KG1 (cell line): ENCODE data around the gene SAMD14.

ENCODE experiments used
- DNase-seq: peaks from one replicate; lab custom pipeline; 2025; lab: John Stamatoyannopoulos, UW

SAMD14 gene

DNA sequence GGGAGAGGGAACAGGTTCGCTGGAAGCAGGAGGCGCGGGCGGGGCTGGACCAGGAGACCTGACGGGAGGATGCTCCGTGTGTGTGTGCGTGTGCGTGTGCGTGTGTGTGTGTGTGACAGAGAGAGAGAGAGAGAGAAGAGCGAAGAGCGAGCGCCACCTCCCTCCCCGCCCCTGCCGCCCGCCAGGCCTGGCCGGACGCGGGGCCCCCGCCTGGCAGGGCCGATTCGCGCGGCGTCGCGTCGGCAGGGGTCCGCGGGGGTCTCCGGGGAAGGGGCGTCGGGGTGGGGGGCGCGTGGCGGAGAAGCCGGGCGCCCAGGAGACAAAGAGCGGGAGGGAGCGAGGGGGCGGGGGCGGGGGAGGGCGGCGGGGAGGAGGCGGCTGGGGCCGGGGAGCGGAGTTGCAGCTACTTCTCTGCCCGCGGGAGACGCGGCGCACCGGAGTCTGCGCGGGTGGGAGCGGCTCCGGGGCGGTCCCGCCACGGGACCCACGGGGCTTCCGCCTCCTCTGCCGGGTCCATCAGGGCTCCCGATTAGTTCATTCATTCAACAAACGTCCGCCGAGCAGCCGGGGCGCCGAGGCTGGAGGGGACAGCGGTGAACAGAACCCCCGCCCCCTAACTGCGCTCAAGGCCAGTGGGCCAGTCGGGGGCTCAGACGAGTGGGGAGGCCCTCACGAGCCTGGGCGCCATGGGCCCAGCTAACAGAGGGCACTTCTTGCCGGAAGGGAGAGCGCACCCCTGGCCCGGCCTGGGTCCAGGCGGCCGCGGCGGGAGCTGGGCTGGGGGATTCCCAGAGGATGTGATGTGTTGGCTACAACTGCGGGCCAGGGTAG, at the start of gene SAMD14:
Gene SAMD14 (minus strand): TSS at position 433 of the 831 bp plus-strand sequence. CDS start 5,201 bp downstream, outside the sequence.
- DNase-seq: no peak

DNA sequence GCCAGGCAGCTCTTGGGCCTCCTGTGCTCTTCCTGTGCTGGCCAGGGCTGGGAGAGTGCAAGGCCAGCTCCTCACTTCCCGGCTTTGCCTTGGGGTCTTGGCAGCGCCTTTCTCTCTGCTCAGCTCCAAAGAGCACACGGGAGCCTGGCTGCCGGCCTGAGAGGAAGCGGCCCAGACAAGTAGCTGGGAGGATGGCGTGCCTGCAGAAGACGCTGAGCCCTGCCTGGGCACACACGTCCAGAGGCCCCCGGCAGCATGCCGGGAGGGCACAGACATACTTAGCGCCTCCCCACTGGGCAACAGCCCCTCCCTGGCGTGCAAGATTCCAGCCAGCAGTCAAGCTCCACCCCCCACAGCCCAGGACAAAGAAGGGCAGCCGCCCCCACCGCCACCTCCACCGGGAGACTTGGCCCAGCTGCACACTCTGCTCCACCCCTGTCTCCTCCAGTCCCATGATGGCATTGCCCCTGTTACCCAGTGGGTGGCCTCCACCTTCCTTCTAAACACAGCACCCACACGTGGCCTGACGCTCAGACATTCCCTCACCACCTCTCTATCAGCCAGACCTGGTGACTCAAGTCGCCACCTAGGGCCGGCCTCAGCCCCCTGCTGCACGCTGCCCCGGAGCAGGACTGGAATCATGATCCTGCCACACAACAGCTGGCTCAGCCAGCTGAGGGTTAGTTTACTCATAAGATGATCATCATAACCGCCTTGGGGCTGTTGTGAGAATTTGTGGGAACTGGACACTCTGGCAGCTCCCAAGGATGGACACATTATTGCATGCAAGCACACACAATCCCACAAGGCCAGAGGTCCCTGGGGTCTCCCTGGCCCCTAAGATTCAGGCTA, 48.2 kb upstream of the SAMD14 start:
- no peak for DNase-seq

DNA sequence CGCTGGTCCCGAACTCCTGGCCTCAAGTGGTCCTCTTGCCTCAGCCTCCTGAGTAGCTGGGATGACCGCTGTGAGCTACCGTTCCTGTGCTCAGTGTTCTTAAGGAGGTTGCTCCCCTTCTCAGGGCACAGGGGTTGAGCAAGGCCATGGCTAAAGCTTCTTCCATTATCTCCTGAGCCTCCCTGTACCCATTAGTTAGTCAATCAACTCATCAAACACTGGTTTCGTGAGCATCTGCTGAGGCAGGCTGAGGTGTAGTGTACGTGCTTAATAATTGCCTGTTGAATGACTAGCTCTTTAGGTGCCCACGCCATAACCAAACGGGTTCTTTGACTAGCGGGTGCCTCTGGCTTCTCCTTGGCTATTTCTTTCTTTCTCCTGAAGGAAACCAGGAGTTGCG, 47.5 kb upstream of the SAMD14 start:
- DNase-seq: no peak

DNA sequence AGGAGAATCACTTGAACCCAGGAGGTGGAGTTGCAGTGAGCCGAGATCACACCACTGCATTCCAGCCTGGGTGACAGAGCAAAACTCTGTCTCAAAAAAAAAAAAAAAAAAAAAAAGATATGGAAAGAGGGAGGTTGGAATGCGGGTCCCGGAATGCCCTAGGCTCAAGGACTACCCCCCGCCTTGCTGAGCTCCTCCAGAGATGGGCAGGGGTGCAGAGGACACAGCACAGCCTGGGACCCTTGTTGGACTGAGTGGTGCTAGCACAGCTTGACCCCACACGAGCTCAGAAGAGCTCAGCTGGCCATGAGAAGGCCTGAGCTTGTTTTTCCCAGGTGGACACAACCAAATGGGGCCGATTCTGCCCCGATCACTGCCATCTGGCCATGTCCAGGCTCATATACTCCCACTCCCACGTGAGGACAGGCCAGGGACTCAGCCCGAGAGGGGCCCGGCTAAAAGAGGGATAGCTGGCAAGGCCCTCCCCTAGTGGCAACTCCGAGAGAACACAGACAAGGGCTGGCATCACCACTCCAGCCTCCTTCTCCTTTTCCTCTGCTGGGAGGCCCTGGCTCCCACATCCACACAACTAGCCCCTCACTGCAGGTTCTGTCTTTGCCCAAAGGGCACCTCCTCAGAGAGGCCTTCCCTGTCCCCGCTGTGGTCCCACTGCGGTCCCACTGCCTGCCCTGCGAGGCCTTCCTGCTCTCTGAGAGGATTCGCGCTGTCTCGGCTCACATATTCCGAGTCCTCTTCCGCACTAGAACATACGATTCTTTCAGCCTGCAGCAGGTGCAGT, 46.8 kb upstream of the SAMD14 start:
- DNase-seq: no peak

DNA sequence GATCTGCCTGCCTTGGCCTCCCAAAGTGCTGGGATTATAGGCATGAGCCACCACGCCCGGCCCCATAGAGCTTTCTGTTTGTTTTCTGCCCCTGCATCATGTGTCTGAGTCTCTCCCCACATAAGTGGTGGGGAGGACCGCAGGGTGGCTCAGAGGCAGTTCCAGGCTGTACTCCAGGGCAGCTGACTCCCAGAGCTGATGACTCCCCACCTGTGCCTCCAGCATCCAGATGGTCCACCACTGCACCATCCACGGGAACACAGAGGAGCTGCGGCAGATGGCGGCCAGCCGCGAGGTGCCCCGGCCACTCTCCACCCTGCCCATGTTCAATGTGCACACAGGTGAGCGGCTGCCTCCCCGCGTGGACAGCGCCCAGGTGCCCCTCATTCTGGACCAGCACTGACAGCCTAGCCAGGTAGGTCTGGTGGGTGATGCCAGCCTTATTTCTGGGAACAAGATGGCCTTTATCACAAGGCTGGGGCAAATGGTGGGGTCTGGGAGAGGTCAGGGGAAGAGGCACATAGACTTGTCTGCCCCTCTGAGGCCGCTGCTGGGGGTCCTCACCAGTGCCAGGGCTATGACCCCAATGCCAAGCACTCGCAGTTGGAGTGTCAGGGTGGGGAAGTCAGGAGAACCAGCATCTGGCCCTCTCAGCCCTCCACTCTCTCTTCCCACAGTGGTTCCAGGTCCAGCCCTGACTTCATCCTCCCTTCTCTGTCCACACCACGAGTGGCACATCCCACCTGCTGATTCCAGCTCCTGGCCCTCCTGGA, 45.3 kb upstream of the SAMD14 start:
- no peak for DNase-seq

DNA sequence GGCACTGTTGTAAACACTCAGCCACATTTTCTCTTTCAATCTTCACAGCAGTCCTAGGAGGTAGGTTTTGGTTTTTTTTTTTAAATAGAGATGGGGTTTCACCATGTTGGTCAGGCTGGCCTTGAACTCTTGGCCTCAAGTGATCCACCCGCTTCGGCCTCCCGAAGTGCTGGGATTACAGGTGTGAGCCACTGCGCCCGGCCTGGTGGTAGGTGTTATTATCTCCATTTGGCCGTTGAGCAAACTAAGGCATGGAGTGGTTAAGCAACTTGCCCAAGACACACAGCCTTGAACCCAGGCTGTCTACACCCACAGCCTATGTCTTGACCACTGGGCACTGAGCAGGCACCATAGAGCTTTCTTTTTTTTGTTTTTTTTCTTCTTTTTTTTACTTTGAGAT, 44.5 kb upstream of the SAMD14 start:
- no peak for DNase-seq

DNA sequence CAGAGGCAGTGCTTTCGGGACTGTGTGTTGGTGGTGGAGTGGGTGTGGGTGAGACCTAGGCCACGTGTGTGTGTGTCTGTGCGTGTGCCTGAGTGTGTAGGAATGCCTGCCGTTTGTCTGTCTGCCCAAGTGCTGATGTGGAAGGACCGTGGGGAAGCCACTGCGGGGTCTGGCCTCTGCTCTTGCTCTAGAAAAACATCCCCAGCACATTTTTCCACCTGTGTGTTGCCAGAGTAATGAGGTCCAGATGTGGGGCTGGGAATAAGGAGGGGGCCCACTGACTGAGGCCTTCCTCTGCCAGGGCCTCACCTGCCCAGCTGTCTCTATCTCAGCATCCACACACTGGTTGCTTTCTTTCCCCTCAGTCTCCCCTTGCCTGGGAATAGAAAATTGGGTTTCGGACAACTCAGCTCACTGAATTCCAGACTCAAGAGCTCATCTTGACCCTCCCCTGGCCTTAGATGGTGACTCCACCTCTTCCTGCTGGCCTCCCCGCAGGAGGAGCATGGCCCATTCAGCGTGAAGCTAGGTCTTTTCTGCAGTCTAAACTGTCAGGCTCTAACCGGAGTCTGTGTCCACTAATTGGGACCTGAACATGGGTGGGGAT, 43.5 kb upstream of the SAMD14 start:
- DNase-seq: no peak

DNA sequence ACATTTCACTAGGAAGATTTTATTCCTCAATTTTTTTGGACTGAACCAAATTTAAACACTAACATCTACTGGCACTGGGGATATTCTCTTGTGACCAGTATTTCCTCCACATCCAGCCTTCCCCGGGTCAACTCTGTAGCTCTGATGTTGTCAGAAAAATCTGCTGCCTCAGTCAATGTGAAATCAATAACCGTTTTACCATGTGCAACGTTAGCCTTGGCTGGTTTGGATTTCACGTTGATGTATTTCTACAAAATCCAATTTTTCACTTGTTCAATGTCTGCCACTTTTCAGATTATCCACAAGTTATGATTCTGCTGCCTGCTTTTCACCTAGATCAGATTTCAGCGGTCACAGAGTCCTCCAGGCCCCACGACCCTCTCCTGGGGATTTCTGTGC, 43.0 kb upstream of the SAMD14 start:
- DNase-seq: no peak

DNA sequence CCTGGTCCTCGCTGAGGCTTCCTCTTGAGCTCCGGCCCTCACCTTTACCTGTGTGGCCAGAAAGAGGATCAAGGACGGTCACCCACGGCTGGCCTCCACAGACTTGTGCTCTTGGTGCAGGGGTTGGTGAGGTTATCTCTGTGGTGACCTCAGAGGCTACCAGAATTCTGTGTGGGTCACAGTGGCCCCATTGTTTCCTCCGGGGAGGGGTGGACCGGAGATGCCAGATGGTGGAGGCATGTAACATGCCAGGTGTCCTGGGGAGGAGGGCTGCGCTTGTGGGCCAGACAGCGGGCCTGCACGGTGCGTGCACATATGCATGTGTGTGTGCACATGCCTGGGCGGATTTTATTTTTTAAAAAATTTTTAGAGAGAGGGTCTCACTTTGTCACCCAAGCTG, 42.2 kb upstream of the SAMD14 start:
- DNase-seq: no peak

DNA sequence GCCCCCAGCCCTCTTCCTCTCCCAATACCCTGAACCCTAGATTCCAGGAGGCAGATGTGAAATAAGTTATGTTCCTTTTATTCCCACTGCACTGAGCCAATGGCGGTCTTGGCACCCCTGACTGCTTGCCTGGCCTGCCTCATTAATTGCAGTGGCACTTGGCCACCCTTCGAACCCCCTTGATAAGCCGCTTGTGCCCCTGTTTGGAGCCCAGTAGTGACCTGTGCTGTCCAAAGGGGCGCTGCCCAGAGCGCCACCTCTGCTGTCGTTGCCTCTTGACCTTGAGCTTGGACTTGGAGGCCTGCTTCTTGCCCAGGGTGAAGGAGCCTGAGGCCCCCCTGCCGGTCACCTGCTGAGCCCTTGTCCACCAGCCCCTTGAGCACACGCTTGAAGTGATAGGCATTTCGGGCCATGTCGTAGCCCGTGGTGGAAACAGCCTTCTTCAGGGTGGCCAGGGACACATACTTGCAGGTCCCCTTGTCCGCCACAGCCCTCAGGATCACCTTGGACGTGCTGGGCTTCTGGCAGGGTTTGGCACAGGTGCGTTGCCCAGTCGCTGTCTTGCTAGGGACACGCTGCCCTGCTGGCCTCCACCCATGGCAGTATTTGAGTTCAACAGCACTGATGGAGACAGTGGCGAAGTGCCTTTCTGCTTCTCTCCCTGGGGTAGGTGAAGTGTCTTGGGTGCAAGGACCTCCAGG, 41.6 kb upstream of the SAMD14 start:
- no peak for DNase-seq

DNA sequence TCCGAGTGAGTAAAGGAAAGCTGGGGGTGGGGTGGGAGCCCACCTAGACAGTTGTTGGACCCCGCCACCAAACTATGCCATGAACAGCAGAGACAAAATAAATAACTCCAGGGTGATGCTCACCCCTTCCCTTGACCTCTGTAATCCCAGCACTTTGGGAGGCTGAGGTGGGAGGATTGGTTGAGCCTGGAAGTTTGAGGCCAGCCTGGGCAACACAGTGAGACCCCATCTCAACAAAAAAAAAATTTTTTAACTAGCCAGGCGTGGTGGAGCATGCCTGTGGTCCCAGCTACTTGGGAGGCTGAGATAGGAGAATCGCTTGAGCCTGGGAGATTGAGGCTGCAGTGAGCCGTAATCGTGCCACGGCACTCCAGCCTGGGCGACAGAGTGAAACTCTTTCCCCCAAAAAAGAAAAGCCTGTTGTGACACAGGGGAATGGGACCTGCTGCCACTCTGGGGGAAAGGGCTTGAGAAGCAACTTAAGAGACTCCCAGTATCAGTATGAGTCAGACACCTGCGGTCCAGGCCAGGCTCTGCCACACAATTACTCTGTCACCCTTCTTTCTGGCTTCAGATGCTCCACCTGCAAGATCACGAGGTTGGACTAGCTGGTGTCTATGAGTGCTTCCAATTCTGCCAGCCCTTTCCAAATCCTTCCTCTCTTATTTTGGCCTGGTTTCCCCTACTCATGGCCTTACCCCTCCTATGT, 40.9 kb upstream of the SAMD14 start:
- DNase-seq: no peak

DNA sequence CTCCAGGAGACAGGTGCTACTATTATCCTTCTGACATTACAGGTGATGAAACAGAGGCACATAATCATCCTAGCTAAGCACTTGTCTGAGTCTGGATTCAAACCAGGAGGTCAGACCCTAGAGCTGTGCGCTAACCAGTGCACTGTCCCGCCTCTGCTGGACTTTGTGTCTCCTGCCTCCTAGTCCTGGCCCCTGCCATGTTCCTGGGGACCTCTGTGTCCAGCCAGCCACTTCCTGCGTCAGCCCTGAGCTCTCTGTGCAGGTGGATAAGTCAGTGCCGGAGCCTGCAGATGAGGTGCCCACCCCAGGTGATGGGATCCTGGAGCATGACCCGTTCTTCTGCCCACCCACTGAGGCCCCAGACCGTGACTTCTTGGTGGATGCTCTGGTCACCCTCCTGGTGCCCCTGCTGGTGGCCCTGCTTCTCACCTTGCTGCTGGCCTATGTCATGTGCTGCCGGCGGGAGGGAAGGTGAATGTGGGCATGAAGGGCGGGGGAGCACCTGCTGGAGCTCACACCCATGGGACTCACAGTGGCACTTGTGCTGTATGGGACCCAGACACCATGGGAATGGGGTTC, 40.0 kb upstream of the SAMD14 start:
- DNase-seq: no peak

DNA sequence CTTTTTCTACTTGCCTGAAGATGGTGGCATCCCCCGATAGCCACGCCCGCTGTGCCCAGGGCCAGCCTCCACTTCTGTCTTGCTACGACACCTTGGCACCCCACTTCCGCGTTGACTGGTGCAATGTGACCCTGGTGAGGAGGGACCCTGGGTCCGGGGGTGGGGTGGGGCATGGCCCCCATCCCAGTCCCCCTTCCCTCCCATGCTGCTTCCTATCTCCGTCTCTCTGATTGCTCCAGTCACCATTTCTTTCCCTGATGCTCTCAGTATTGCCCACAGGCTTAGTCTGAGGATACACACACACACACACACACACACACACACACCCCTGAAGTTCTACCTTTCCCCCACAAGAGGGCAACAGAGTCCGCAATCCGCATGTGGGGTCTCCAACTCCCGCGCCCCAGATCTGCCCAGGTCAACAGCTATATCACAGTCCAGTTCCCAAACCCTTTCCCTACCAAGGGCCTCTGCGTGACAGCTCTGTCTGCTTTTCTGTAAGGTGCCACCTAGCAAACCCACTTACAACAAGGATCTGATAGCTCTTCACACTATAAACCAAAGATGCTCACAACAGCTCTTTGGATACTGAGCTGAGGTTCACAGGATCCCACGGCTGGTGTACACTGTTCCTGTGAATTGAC, 39.3 kb upstream of the SAMD14 start:
- peak; percentile 53 for DNase-seq

DNA sequence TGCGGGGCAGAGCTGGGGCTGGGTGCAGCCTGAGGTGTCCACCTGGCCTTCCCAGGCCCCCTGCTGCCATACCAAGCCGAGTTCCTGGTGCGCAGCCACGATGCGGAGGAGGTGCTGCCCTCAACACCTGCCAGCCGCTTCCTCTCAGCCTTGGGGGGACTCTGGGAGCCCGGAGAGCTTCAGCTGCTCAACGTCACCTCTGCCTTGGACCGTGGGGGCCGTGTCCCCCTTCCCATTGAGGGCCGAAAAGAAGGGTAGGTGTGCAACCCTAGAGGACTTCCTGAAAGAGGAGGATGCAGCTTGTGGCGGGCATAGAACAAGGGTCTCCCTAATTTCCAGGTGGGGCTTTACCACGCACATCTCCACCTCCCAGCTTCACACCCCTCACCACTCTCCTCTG, 38.4 kb upstream of the SAMD14 start:
- DNase-seq: no peak

DNA sequence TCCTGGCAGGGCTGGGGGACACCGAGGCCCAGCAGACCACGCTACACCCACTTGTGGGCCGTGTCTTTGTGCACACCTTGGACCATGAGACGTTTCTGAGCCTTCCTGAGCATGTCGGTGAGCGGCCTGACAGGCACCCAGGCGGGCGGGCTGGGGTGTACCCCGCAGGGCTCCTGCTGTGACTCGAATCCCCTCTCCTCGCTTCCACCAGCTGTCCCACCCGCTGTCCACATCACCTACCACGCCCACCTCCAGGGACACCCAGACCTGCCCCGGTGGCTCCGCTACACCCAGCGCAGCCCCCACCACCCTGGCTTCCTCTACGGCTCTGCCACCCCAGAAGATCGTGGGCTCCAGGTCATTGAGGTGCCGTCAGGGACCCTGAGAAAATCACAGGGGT, 37.4 kb upstream of the SAMD14 start:
- no peak for DNase-seq

DNA sequence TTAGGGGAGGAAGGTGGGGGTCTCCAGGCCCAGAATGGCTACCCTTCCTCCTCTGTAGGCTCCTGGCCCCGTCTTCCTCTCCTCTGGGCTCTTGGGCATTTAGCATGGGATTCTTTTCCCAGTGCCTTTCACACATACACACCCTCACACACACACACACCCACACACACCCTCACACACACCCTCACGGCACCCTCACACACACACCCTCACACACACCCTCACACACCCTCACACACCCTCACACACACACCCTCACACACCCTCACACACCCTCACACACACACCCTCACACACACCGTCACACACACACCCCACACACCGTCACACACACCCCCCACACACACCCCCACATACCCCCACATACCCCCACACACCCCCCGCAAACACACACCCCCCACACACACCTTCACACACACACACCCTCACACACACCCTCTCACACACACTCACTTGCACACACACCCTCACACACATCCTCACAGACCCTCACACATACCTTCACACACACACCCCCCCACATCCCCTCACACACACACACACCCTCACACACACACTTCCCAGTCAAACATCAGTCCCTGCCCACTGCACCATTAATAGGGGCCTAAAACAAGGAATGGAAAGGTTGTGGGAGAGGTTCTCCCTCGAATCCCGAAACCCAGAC, 36.7 kb upstream of the SAMD14 start:
- DNase-seq: no peak

DNA sequence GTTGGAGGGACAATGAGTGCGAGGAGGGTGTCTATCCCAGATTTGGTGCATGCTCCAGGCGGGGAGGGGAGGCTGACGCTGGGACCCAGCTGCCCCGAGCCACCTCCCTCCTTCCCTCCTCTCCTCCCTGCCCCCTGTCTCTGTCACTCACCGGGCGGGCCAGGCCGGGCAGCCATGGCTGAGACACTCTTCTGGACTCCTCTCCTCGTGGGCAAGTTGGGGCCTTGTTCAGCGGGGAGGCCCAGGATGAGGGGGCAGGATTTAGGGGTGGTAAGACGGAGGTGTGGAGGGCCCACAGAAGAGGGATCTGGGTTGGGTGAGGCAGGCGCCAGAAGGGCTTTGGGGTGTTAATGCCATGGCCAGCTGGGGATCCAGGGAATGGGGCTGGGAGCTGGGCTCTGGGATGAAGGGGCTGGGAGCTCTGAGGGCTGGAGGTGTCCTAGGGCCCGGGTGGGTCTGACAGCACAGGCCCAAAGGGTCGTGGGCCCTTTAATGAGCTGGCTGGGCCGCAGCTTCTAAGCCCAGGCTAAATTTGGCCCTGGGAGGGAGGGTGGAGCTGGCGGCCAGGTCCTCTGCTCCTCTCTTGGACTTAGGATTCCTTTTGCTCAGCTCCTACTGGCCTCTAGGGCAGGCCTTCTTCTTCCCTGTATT, 36.0 kb upstream of the SAMD14 start, which contains the start of gene SGCA:
Gene SGCA (plus strand): TSS at position 139 of the 651 bp plus-strand sequence. CDS start 36 bp downstream, at position 175.
- no peak for DNase-seq

DNA sequence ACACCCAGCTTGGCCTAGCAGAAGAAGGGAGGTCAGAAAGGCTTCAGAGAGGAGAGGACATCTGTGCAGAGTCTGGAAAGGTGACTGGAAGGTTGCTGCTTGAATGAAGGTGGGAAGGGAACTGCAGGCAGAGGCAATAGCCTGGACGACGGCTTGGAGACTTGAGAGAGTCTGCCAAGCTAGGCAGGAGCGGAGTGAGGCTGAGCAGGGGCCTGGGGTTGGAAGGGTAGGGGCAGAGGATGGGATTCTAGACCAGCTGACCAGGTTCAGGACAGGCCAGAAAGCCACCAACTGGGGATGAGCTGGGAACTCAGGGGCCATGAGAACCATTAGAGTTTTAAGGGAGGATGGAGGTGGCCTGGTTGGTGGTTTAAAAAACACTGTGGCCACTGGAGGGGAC, 35.5 kb upstream of the SAMD14 start:
- no peak for DNase-seq
